GM12892 (cell line): ENCODE results near the gene TPSB2.
"Not testable (repeated sequence)": the region's sequence is repeated elsewhere in the genome, so short reads cannot be mapped to it uniquely, and the experiment has no call there.

ENCODE experiments used
- POLR2A ChIP-seq: IDR thresholded peaks from 2 replicates; pipeline ENCODE4 v1.6.1; 2011; ENCODE audit warnings: low read depth, low read length, control low read depth
- TAF1 ChIP-seq: IDR thresholded peaks from 2 replicates; pipeline ENCODE4 v1.6.1; 2011; ENCODE audit warnings: low read depth, mild to moderate bottlenecking, control low read depth, low read length, borderline replicate concordance

- TF ChIP-seq POLR2A, TAF1: not testable (repeated sequence)
These were observed 658 bp upstream of the TPSB2 start for GRCh38 chr16:1230471-1231212.
